IMR-90 (cell line): ENCODE data around the gene TMEM263. TPM values are rescaled to one million over a fixed set of nuclear protein-coding genes. Genes with fewer than 3 reads are reported as not detected.
A peak's percentile ranks its signal among the peaks of the same experiment; 100 is the strongest.

Experiments
- ATAC-seq: fragments of 200-7000 bp; cut with Tn5 transposase; 2 replicates; pipeline ENCODE4 v1.9.1; 2020; ENCODE audit warnings: low read depth, mild to moderate bottlenecking, moderate library complexity
- BruUV-seq: library from RNA; stranded (reverse); fragments of 400-500 nt; replicated peaks from 2 replicates; lab custom pipeline; 2021; lab: Mats Ljungman, UMichigan
- CTCF ChIA-PET: fragments of 300-600 bp; formaldehyde crosslinking; extraction: SDS; loops from one replicate; lab custom pipeline; 2021; ENCODE audit warnings: antibody characterized with exemption; lab: Yijun Ruan, JAX
- POLR2A ChIA-PET: fragments of 300-600 bp; sonication (Branson Sonifier 250); formaldehyde crosslinking; loops from one replicate; lab custom pipeline; 2022; ENCODE audit warnings: antibody characterized with exemption; ENCODE audit not compliant: unreplicated experiment; lab: Charles Lee
- DNase-seq: peaks from one replicate; pipeline ENCODE4 v3.0.0; 2013
- H2AFZ ChIP-seq: replicated peaks from 2 replicates; pipeline ENCODE3; 2013; ENCODE audit warnings: low read length, mild to moderate bottlenecking; ENCODE audit not compliant: poor library complexity
- H2AK5ac ChIP-seq: 2 replicates; pipeline ENCODE4 v1.6.1; 2013; ENCODE audit warnings: low read depth, low read length, inconsistent platforms
- H2AK9ac ChIP-seq: replicated peaks from 2 replicates; pipeline ENCODE3; 2013; ENCODE audit warnings: mild to moderate bottlenecking, low read depth, low read length, moderate library complexity; ENCODE audit not compliant: poor library complexity
- H2BK120ac ChIP-seq: 2 replicates; pipeline ENCODE4 v1.6.1; 2013; ENCODE audit warnings: low read depth, low read length, inconsistent platforms
- H2BK15ac ChIP-seq: 3 replicates; pipeline ENCODE4 v1.6.1; 2013; ENCODE audit warnings: low read depth, low read length, inconsistent platforms
- H2BK20ac ChIP-seq: 2 replicates; pipeline ENCODE4 v1.6.1; 2013; ENCODE audit warnings: low read depth, mild to moderate bottlenecking, inconsistent platforms, low read length, moderate library complexity
- H2BK5ac ChIP-seq: 2 replicates; pipeline ENCODE4 v1.6.1; 2013; ENCODE audit warnings: mild to moderate bottlenecking, low read depth, low read length, inconsistent platforms; ENCODE audit not compliant: poor library complexity, severe bottlenecking
- H3K14ac ChIP-seq: replicated peaks from 2 replicates; pipeline ENCODE4 v1.6.1; 2013; ENCODE audit warnings: low read depth, low read length, inconsistent platforms
- H3K18ac ChIP-seq: 2 replicates; pipeline ENCODE4 v1.6.1; 2013; ENCODE audit warnings: low read depth, low read length, control low read depth
- H3K23ac ChIP-seq: 2 replicates; pipeline ENCODE4 v1.6.1; 2013; ENCODE audit warnings: low read depth, low read length, inconsistent platforms
- H3K27ac ChIP-seq: 2 replicates; pipeline ENCODE4 v1.5.1; 2013; ENCODE audit warnings: mild to moderate bottlenecking, control low read depth, low read length; ENCODE audit not compliant: insufficient read depth
- H3K27me3 ChIP-seq: 2 replicates; pipeline ENCODE4 v1.6.1; 2013; ENCODE audit warnings: low read length; ENCODE audit not compliant: control insufficient read depth, insufficient read depth
- H3K36me3 ChIP-seq: 2 replicates; pipeline ENCODE4 v1.6.1; 2013; ENCODE audit warnings: low read length, mixed read lengths; ENCODE audit not compliant: control insufficient read depth, insufficient read depth
- H3K4ac ChIP-seq: 2 replicates; pipeline ENCODE4 v1.6.1; 2013; ENCODE audit warnings: low read depth, low read length, inconsistent platforms
- H3K4me1 ChIP-seq: 2 replicates; pipeline ENCODE4 v1.6.1; 2013; ENCODE audit warnings: low read length, mixed read lengths; ENCODE audit not compliant: control insufficient read depth, insufficient read depth
- H3K4me2 ChIP-seq: 2 replicates; pipeline ENCODE4 v1.6.1; 2013; ENCODE audit warnings: low read depth, mild to moderate bottlenecking, control low read depth, low read length, moderate library complexity
- H3K4me3 ChIP-seq: 2 replicates; pipeline ENCODE4 v1.5.1; 2013; ENCODE audit warnings: low read depth, mild to moderate bottlenecking, control low read depth, low read length, moderate library complexity; ENCODE audit not compliant: insufficient read depth
- H3K56ac ChIP-seq: 2 replicates; pipeline ENCODE4 v1.6.1; 2013; ENCODE audit warnings: low read length, inconsistent platforms; ENCODE audit not compliant: insufficient read depth; ENCODE audit errors: extremely low read depth
- H3K79me1 ChIP-seq, 2 experiments: 2 replicates each; pipeline ENCODE4 v1.6.1; 2013; ENCODE audit warnings: low read length in 2 of 2, inconsistent platforms in 1 of 2, low read depth in 1 of 2
- H3K9ac ChIP-seq: 2 replicates; pipeline ENCODE4 v1.6.1; 2013; ENCODE audit warnings: low read depth, low read length, control low read depth
- H3K9me1 ChIP-seq: 2 replicates; pipeline ENCODE4 v1.6.1; 2013; ENCODE audit warnings: low read length, inconsistent platforms; ENCODE audit not compliant: insufficient read depth
- H3K9me3 ChIP-seq: 2 replicates; pipeline ENCODE4 v1.6.1; 2013; ENCODE audit warnings: low read length; ENCODE audit not compliant: control insufficient read depth, insufficient read depth
- H4K20me1 ChIP-seq: 2 replicates; pipeline ENCODE4 v1.6.1; 2013; ENCODE audit warnings: low read length, inconsistent platforms; ENCODE audit not compliant: insufficient read depth
- H4K5ac ChIP-seq: 2 replicates; pipeline ENCODE4 v1.6.1; 2013; ENCODE audit warnings: mild to moderate bottlenecking, low read depth, low read length, control low read depth
- H4K8ac ChIP-seq, 2 experiments: 2 replicates each; pipeline ENCODE4 v1.6.1; 2013; ENCODE audit warnings: low read depth in 2 of 2, low read length in 2 of 2, control low read depth in 1 of 2, inconsistent platforms in 1 of 2
- H4K91ac ChIP-seq: 2 replicates; pipeline ENCODE4 v1.6.1; 2013; ENCODE audit warnings: low read depth, low read length, inconsistent platforms; ENCODE audit not compliant: insufficient read depth
- CEBPB ChIP-seq: IDR thresholded peaks from 2 replicates; pipeline ENCODE4 v1.6.1; 2012; ENCODE audit warnings: low read depth, low read length, improper control_type of control experiment
- CHD1 ChIP-seq: IDR thresholded peaks from 2 replicates; pipeline ENCODE4 v1.6.1; 2012; ENCODE audit warnings: low read depth, low read length, improper control_type of control experiment
- WGBS, 2 experiments: methylation state at CpG; one replicate each; pipeline versions ENCODE4 v1.1.5 to v1.1.7; 2013; ENCODE audit warnings: missing lambda C conversion rate in 2 of 2; ENCODE audit not compliant: insufficient read length in 1 of 2; ENCODE audit errors: extremely low coverage in 2 of 2; 5-methylcytosine and 5-hydroxymethylcytosine counted together
- dilution Hi-C: fragments of 300-500 bp; cut with HindIII; formaldehyde crosslinking; loops from one replicate; pipeline ENCODE4 v1.14.3; 2018; ENCODE audit warnings: low sequenced_read_pairs; ENCODE audit not compliant: unreplicated experiment
- in situ Hi-C: fragments of 300-500 bp; cut with MboI; formaldehyde crosslinking; loops from 3 replicates; pipeline ENCODE4 v1.14.3; 2019; ENCODE audit warnings: low sequenced_read_pairs, inconsistent platforms, mixed read lengths
- intact Hi-C: fragments of 100-400 bp; cut with micrococcal nuclease; formaldehyde crosslinking; loops from 2 replicates; pipeline ENCODE4 v1.10.0; 2022
- polyA plus RNA-seq, 3 experiments: library from polyadenylated mRNA; depleted of rRNA; stranded (reverse); fragments of >200 nt; gene quantifications; 2 replicates each; pipeline ENCODE4 v1.2.3, GENCODE V29; 2012; ENCODE audit warnings: low replicate concordance in 1 of 3
- total RNA-seq: library from RNA; depleted of rRNA; stranded (reverse); fragments of >200 nt; gene quantifications from 2 replicates; pipeline ENCODE4 v1.2.3, GENCODE V29; 2012
- TF ChIP-seq, protein P1 (sequence below): fragments of 150-350 bp; IDR thresholded peaks from 2 replicates; pipeline ENCODE4 v1.6.1; 2016; ENCODE audit warnings: low read depth, mild to moderate bottlenecking, low read length, moderate library complexity, borderline replicate concordance
- TF ChIP-seq, protein P2 (sequence below): fragments of 150-350 bp; IDR thresholded peaks from 2 replicates; pipeline ENCODE4 v1.6.1; 2017; ENCODE audit warnings: mild to moderate bottlenecking, antibody characterized with exemption, low read length, low read depth

Gene TMEM263
- total and polyA plus RNA-seq, 2 of the 4 experiments (the other 2 are of a cell fraction) = 47.9 to 99.7 TPM

DNA sequence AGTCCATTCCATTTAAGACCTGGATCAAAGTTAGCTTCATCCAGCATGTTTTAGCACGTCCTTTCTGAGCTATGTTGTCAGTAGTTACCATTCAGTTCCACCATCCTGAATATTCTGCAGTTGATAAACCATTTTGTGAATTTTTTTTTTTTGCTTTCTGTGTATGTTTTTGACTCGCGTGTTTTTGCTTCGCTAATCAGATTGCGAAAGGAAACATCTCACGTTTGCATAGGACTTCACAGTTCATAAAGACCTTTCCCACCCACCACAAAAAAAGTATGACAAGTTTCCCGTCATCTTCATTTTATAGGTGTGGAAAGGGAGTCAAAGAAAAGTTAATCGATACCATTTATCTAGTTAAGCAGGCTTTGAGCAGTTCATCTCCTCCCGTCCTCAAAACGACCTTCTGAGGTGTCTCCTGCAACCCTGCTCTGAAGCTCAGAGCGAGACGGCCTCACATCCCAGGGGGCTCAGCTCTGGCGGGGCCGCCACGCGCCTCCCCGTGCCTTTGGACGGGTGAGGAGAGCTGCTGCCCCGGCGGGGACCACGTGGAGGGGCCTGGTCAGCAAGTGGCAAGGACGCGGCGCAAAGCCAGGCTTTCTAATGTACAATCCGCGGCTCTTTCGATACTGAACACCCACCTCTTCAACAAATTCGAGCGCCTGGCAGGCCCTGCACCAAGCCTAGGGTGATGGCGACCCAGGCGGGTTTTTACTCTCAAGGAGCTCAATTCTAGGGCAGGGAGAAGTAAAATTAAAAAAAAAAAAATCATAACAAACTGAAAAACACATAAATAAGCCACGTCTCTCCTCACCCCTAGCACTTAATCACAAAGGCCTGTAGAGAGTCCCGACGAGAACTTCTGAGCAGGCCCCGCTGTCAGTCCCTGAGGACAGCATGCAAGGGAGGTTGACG, 988 bp upstream of the TMEM263 start:
- Histone ChIP-seq H4K8ac (peak overlapping the region; percentile 78 to 85), H2BK20ac (no peak overlapping the region), H2BK120ac (no peak overlapping the region), H2AK5ac (peak overlapping the region; percentile 22; the same call in 1 of the 2 replicates), H3K4me3 (peak overlapping the region; percentile 85), H3K27me3 (no peaks in the 10 kb centered on the region), H2AK9ac (peak overlapping the region; percentile 75), H2BK15ac (0 out of 3 replicates have a peak overlapping the region, but pooled peaks have one; percentile 27), H4K5ac (peak overlapping the region; percentile 78), H3K14ac (peak overlapping the region; percentile 54), H3K79me1 (peaks cover 8 to 18% of the 10 kb centered on the region in 2 experiments), H3K4ac (peak overlapping the region; percentile 61), H3K9me3 (no peaks in the 10 kb centered on the region), H4K91ac (peak overlapping the region; percentile 29; the same call in 1 of the 2 replicates), H4K20me1 (peaks cover 24% of the 10 kb centered on the region), H3K56ac (peak overlapping the region; percentile 54; the same call in 1 of the 2 replicates), H2BK5ac (peak overlapping the region; percentile 36), H3K27ac (peak overlapping the region; percentile 85), H3K9me1 (no peaks in the 10 kb centered on the region), H3K4me2 (peak overlapping the region; percentile 89), H3K4me1 (peaks cover 4% of the 10 kb centered on the region), H3K9ac (peak overlapping the region; percentile 86), H3K18ac (peak overlapping the region; percentile 68), H3K36me3 (peaks cover 3% of the 10 kb centered on the region; the same call in 1 of the 2 replicates), H3K23ac (0 out of 2 replicates have a peak overlapping the region, but pooled peaks have one; percentile 32), H2AFZ (peak overlapping the region; percentile 91)
- WGBS, 2 experiments = 21% methylated on average over 10 of the region's 36 CpGs; no CpG with 5 or more reads in 1 of the 2 experiments
- CTCF ChIA-PET = interaction anchor here (0.6 kb wide), 1 partner anchor 423 kb away, joined by 4 read pairs; no protein-coding TSS in a partner anchor
- TF ChIP-seq, protein P1, sequence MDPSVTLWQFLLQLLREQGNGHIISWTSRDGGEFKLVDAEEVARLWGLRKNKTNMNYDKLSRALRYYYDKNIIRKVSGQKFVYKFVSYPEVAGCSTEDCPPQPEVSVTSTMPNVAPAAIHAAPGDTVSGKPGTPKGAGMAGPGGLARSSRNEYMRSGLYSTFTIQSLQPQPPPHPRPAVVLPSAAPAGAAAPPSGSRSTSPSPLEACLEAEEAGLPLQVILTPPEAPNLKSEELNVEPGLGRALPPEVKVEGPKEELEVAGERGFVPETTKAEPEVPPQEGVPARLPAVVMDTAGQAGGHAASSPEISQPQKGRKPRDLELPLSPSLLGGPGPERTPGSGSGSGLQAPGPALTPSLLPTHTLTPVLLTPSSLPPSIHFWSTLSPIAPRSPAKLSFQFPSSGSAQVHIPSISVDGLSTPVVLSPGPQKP = no peak
- no peak for TF ChIP-seq CHD1
- peak; percentile 40; the same call in 1 of the 2 replicates for TF ChIP-seq CEBPB
- TF ChIP-seq, protein P2, sequence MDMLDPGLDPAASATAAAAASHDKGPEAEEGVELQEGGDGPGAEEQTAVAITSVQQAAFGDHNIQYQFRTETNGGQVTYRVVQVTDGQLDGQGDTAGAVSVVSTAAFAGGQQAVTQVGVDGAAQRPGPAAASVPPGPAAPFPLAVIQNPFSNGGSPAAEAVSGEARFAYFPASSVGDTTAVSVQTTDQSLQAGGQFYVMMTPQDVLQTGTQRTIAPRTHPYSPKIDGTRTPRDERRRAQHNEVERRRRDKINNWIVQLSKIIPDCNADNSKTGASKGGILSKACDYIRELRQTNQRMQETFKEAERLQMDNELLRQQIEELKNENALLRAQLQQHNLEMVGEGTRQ = peak; percentile 38; the same call in 1 of the 2 replicates
- intact Hi-C loops (loop anchor here (1.0 kb wide), 1 partner anchor 180 kb away; the partner anchor contains the start of gene RIC8B), in situ Hi-C loops (no loop called here), dilution Hi-C loops (no loop called here)
- DNase-seq = peak; percentile 29
- ATAC-seq = no peak
- POLR2A ChIA-PET = interaction anchor here (0.6 to 0.7 kb wide), 2 partner anchors 209 to 1646 kb away, joined by 3 read pairs; no protein-coding TSS in a partner anchor
- BruUV-seq = TSS peak; percentile 39
